Smooth muscle cell of the brain vasculature (primary cell): ENCODE measurements around the gene IGF1.

ENCODE experiments used
- DNase-seq: peaks from one replicate; pipeline ENCODE4 v3.0.0-alpha.2; 2012; ENCODE audit warnings: low read depth, low spot score

IGF1 gene

DNA sequence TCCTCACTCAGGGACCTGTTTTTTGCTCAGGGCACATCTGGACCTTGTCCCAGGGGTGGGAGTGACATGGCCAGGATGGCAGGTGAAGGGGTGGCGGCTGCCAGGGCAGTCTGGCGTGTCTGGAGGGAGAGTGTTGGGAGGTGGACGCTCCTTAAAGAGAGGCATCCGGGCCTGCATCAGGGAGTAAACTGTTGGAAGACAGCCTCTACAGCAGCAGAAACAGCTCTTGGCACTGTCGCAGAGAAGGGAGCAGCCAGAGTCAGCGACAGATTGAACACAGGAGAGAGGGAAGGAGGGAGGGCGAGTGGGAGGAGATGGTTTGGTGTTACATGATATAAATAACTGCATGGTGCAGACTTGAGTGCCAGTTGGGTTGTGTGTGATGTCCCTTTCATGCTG, 52.8 kb downstream of the IGF1 start:
- DNase-seq: no peak

DNA sequence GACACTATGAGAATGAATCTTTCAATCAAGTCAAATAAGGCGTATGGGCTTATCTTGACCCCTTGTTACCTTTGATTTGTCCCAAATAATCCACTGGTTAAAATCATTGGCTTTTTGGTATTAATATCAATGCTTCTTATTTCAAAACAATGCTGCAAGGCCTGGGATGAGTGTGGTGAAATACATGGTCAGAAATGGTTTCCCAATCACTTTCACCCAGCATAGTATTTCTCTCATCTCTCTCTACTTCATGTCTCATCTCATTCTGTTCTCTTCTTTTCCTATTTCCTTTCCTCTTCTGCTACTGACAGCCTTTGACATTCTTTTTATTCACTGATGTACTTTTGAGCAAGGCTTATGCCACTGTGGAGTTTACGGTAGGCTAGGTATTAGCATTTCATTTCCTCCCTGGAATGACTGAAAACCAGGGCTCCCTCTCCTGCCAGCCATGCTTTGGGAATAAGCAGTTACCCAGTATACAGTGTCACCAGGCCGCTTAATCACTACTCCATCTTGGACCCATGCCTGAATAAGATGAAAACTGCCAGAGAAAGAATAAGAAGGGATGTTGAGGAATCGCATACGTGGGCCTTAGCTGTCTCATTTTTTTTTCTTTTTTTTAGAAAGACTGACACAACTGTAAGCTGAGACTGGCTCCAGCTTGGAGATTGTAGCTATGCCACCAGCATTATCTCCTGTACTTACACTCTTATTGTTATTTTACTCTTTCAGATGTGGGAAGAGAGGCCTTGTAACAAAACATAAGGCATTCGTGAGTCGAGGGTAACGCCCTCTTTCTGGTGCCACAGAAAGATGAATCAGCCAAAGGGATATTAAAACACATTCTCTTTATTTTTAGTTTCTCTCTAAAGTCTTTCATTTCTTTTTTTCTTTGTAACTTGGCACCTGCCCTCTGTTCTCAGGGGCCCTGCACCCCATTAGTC, 53.5 kb downstream of the IGF1 start:
- DNase-seq: no peak

GRCh38 chr12:102425109-102426039, 55.0 kb downstream of the IGF1 start:
- DNase-seq: no peak

DNA sequence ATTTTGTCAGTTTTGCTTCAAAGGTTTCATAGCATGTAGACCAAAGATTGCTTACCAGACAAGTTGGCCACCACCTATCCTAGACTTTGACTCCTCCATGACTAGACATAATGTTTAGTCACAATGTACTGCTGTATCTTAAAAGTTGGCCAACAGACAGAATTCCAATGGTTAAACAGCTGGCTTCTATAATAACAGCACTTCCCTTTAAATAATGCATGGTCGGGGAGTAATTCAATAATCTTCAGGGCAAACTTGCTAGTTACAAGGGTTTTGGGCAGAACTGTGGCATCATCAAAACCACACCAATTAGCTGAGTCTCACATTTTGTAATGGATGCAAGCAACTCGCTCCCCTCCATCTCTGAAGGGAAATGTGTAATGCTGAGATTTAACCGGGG, 56.9 kb downstream of the IGF1 start:
- no peak for DNase-seq

GRCh38 chr12:102421802-102422583, 58.4 kb downstream of the IGF1 start:
- no peak for DNase-seq

- DNase-seq: no peak
These were observed 61.1 kb downstream of the IGF1 start for GRCh38 chr12:102419094-102419764.

GRCh38 chr12:102417055-102417454, 63.3 kb downstream of the IGF1 start:
- no peak for DNase-seq

GRCh38 chr12:102415515-102415914, 64.8 kb downstream of the IGF1 start:
- no peak for DNase-seq

- DNase-seq: no peak
These were observed 67.0 kb downstream of the IGF1 start for GRCh38 chr12:102413396-102413795.

GRCh38 chr12:102410511-102410910, 69.9 kb downstream of the IGF1 start:
- DNase-seq: no peak

DNA sequence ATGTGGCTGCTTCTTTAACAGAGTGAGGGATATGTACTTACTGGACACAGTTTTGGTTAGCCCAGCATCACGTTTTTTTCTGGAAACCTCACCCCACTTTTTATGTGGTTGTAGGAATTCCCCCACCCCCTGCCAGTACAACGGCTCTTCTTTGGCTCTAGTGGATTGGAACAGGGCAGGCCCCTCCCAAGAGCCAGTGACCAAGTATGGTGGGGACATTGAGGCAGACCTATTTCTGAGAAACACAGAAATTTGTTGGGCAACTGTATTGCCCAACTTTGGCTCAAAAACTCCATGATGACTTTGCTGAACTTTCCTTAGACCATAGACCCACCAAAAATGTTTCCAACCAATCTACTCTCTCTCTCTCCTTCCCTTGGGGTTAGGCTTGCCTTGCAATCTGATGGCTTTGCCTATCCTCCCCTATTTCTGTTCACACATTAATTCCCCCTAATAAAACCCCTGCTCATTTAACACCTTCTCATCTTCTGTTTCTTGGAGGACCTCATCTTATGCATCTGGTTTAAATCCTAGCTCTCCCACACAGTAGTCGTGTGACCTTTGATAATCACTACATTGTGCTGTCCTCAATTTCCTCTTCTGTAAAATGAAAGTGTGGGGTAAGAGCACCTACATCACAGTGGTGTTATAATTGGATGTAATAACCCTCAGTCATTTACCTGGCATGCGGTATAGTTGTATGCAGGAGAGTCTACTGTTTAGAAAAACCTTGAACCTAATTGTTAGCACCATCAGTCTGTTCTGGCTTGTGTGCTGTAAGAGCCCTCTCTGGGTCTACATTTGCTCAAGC, 71.7 kb downstream of the IGF1 start:
- DNase-seq: no peak

DNA sequence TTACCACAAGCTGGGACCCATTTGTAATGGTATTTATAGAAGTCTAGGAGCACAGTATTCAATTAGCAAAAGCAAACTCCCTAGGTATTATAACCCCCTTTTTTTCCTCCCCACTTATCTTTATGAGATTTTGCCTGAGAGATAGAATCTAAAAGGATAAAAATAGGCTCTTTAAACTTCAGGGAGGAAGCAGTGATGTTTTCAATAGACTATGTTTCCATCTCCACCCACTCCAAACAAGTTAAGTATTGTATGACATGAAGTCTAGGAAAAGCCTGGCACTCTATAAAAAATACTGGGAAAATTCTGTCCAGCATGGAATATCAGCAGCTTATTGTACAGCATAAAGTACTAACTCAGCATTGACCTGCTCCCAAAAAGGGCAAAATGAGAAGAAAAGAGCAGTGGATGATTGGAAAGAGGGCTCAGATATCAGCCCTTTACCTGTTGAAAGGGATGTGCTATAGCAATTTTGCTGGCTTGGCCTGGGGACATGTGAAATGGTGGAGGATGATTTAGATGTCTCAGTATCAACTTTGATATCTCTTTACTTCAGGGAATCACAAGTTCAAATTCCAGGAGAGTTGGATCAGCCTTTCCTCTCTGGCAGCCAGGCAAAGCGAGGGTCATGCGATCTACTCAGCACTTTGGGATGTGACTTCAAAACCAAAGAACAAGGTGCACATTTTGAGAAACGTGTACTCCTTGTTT, 72.4 kb downstream of the IGF1 start:
- no peak for DNase-seq

- no peak for DNase-seq
These were observed 74.3 kb downstream of the IGF1 start for GRCh38 chr12:102406033-102406584.

DNA sequence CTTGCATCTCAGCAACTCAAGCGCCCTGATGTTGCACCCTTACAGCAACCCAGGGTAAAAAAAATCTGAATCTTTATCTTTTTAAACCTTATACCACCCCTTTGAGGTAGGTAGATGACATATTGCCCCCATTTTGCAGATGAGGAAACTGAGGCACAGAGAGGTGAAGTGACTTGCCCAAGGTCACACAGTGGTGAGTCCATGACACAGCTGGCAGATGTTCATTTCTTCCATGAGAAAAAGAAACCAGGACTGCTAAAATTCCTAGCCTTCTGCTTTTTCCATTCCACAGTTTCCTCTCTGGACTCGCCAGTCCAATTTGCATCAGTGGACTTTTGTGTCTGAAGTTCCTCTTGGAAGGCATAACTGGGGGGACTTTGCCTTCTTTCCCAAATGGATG, 79.3 kb downstream of the IGF1 start:
- DNase-seq: no peak

DNA sequence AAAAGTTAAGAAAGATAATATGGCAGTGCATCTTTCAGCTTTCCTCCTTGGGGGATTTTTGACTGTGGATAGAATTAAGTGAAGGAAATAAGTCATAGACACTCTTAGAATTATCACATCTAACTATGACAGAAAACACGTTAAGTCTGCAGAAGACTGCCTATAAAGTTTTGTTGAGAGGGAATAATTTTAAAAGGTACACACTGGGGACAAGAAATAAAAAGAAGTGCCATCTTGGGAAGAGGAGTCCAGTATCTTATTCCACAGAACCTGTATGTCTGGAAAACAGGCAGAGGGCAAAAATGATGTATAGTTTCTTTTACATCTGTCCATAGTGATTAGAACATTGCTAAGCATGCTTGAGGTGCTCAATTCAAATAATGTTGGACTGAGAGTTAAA, 80.7 kb downstream of the IGF1 start:
- no peak for DNase-seq

DNA sequence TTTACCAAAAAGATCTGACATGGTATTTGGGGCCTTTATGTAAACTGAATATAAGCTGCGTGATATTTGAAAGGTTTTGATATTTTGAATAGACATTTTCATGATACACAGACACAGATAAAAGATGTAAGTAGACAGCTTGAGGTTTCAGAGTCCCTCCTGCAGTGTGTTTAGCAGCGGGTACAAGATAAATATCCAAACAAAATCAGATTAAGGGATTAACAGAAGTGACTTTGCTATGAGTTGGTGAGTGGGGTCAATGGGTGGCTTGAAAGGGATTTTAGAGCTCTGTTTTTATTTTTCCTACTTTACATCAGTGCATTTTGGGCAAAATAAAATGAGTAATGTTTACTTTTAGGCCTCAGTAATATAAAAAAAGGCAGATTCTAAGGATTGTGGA, 84.1 kb downstream of the IGF1 start:
- no peak for DNase-seq

DNA sequence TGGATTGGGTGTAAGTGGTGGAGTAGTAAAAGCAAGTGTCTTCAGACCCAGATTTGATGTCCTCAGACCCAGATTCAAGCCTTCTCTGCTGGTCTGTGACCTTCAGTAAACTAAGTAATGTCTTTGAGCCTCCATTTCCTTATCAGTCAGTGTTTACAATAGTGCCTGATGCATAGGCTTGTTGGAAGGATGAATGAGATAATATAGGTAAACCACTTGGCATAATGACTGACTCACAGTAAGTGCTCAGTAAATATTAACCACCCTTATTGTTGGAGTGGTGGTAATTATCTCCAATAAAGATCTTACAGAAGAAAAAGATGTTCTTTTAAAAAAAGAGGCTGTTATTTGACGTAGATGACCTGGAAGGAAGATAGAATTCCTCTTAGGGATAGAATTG, 86.2 kb downstream of the IGF1 start:
- no peak for DNase-seq

- no peak for DNase-seq
These were observed 90.3 kb downstream of the IGF1 start for GRCh38 chr12:102390068-102390467.

GRCh38 chr12:102388469-102388868, 91.9 kb downstream of the IGF1 start:
- no peak for DNase-seq
